Fibroblast of lung (primary cell): ENCODE results near the gene MOBP. TPM values are rescaled to one million over a fixed set of nuclear protein-coding genes. Genes with fewer than 3 reads are reported as not detected.

Experiments
- DNase-seq, 2 donors: peaks; one replicate each; pipeline versions ENCODE4 v3.0.0 to v3.0.0-alpha.2; 2010; ENCODE audit warnings: low read depth in 2 of 2
- H2AFZ ChIP-seq: 2 replicates; pipeline ENCODE4 v1.5.1; 2012; ENCODE audit warnings: low read length, control low read depth, inconsistent platforms
- H3K27ac ChIP-seq: 2 replicates; pipeline ENCODE4 v1.5.1; 2011; ENCODE audit warnings: low read length, control low read depth; ENCODE audit not compliant: insufficient read depth
- H3K27me3 ChIP-seq: 2 replicates; pipeline ENCODE4 v1.5.1; 2011; ENCODE audit warnings: mild to moderate bottlenecking, low read length; ENCODE audit not compliant: control insufficient read depth, insufficient read depth
- H3K36me3 ChIP-seq: 2 replicates; pipeline ENCODE4 v1.5.1; 2011; ENCODE audit warnings: low read length; ENCODE audit not compliant: control insufficient read depth, insufficient read depth
- H3K4me1 ChIP-seq: 2 replicates; pipeline ENCODE4 v1.5.1; 2011; ENCODE audit warnings: low read length; ENCODE audit not compliant: control insufficient read depth, insufficient read depth; ENCODE audit errors: extremely low read depth
- H3K4me2 ChIP-seq: 2 replicates; pipeline ENCODE4 v1.5.1; 2011; ENCODE audit warnings: low read length, control low read depth; ENCODE audit not compliant: insufficient read depth; ENCODE audit errors: extremely low read depth
- H3K4me3 ChIP-seq, 4 experiments: fragments of 200-600 bp in 1 of 4; sonication (generic) in 1 of 4; replicated peaks in 1 of 4; 2 replicates each; pipeline ENCODE4 v1.5.1; 2011 to 2016; ENCODE audit warnings: low read length in 4 of 4, low read depth in 3 of 4, mild to moderate bottlenecking in 3 of 4, control low read depth in 2 of 4, inconsistent platforms in 1 of 4, mixed read lengths in 1 of 4; ENCODE audit not compliant: insufficient read depth in 1 of 4; ENCODE audit errors: control extremely low read depth in 1 of 4
- H3K79me2 ChIP-seq: 2 replicates; pipeline ENCODE4 v1.5.1; 2012; ENCODE audit warnings: mild to moderate bottlenecking, low read length, inconsistent platforms; ENCODE audit not compliant: control insufficient read depth, insufficient read depth
- H3K9ac ChIP-seq: 2 replicates; pipeline ENCODE4 v1.5.1; 2011; ENCODE audit warnings: mild to moderate bottlenecking, low read length, control low read depth; ENCODE audit not compliant: insufficient read depth
- H3K9me3 ChIP-seq: 2 replicates; pipeline ENCODE4 v1.5.1; 2012; ENCODE audit warnings: low read depth, low read length; ENCODE audit not compliant: control insufficient read depth, insufficient read depth
- H4K20me1 ChIP-seq: 2 replicates; pipeline ENCODE4 v1.5.1; 2011; ENCODE audit warnings: low read length; ENCODE audit not compliant: control insufficient read depth, insufficient read depth; ENCODE audit errors: extremely low read depth
- EZH2 ChIP-seq: IDR thresholded peaks from 2 replicates; pipeline ENCODE4 v1.5.1; 2012; ENCODE audit warnings: low read length, control low read depth, mild to moderate bottlenecking; ENCODE audit errors: missing control alignments
- polyA plus RNA-seq, 2 donors: library from polyadenylated mRNA; depleted of rRNA in 1 of 2; stranded (reverse) in 1 of 2; unstranded in 1 of 2; fragments of >200 nt; gene quantifications; 2 replicates each; pipeline ENCODE4 v1.2.1, GENCODE V29; 2011 to 2012; ENCODE audit warnings: missing spikeins in 1 of 2
- total RNA-seq: library from RNA; depleted of rRNA; stranded (reverse); fragments of >200 nt; gene quantifications from 2 replicates; pipeline ENCODE4 v1.2.1, GENCODE V29; 2014
- TF ChIP-seq, protein P1 (sequence below), 2 donors: IDR thresholded peaks in 1 of 2; conservative IDR thresholded peaks in 1 of 2; 1 replicate in 1 of 2; 2 replicates in 1 of 2; pipeline ENCODE4 v1.5.1; 2011 to 2012; ENCODE audit warnings: low read length in 2 of 2, control low read depth in 1 of 2, inconsistent platforms in 1 of 2, low read depth in 1 of 2, mild to moderate bottlenecking in 1 of 2

MOBP gene
- total and polyA plus RNA-seq, 2 donors (not counting 1 experiment from before 2014, with no cell fraction given): not detected

DNA sequence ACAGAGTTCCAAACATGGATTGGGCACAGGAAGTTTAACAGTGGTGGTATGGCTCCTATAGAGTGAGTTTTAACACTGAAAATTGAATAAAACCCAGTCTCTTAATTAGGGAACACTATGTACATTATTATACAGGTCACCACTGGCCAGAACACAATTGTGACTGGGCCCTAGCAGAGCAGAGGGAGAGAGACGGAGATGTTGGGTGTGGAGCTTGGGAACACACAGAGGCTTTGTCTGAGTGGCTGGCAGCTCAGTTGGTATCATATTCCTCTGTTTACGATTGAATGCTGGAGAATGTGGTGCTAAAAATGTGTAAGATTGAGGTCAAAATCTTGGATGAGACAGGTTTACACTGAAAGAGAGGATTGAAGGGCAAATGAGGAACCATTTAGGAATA is 6.8 kb upstream of the MOBP start:
- no peaks in the 10 kb centered on the region for H3K4me1 ChIP-seq
- TF ChIP-seq, protein P1, sequence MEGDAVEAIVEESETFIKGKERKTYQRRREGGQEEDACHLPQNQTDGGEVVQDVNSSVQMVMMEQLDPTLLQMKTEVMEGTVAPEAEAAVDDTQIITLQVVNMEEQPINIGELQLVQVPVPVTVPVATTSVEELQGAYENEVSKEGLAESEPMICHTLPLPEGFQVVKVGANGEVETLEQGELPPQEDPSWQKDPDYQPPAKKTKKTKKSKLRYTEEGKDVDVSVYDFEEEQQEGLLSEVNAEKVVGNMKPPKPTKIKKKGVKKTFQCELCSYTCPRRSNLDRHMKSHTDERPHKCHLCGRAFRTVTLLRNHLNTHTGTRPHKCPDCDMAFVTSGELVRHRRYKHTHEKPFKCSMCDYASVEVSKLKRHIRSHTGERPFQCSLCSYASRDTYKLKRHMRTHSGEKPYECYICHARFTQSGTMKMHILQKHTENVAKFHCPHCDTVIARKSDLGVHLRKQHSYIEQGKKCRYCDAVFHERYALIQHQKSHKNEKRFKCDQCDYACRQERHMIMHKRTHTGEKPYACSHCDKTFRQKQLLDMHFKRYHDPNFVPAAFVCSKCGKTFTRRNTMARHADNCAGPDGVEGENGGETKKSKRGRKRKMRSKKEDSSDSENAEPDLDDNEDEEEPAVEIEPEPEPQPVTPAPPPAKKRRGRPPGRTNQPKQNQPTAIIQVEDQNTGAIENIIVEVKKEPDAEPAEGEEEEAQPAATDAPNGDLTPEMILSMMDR (conservative IDR thresholded peaks at IDR 0.05 in 1 of 2, IDR thresholded peaks at IDR 0.05 in 1 of 2; ENCODE audit: low read depth in 1 of 2, low read length in 2 of 2): no peak
- no peak for TF ChIP-seq EZH2
- no peak overlapping the region for H2AFZ ChIP-seq
- H3K9ac ChIP-seq: no peak overlapping the region
- no peaks in the 10 kb centered on the region for H3K27me3 ChIP-seq
- H3K9me3 ChIP-seq: no peaks in the 10 kb centered on the region
- H3K4me2 ChIP-seq: no peak overlapping the region
- no peaks in the 10 kb centered on the region for H3K36me3 ChIP-seq
- no peaks in the 10 kb centered on the region for H3K79me2 ChIP-seq
- no peaks in the 10 kb centered on the region for H4K20me1 ChIP-seq
- DNase-seq: no peak
- no peak overlapping the region for H3K4me3 ChIP-seq
- H3K27ac ChIP-seq: no peak overlapping the region

DNA sequence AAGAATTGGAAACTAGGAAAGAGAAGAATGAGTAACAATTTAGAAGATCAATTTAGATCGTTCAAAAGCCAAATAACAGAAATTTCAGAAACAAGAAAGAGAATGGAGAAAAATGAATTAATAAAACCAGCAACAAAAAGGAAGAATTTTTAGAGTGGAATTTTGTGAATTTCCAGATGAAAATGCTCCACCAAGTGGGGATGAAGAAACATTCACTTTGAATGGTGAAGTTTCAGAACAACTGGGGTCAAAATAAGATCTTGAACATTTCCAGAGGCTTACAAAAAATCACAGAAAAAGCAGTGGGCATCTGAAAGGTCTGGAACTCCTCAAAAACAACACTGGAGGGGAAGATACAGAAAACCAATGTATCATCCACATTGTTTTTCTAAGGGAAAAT is 4.2 kb upstream of the MOBP start:
- H2AFZ ChIP-seq: no peak overlapping the region
- H4K20me1 ChIP-seq: no peaks in the 10 kb centered on the region
- H3K4me2 ChIP-seq: no peak overlapping the region
- H3K4me1 ChIP-seq: no peaks in the 10 kb centered on the region
- H3K36me3 ChIP-seq: no peaks in the 10 kb centered on the region
- H3K27ac ChIP-seq: no peak overlapping the region
- no peaks in the 10 kb centered on the region for H3K9me3 ChIP-seq
- TF ChIP-seq, protein P1 (conservative IDR thresholded peaks at IDR 0.05 in 1 of 2, IDR thresholded peaks at IDR 0.05 in 1 of 2; ENCODE audit: low read depth in 1 of 2, low read length in 2 of 2): no peak
- TF ChIP-seq EZH2: no peak
- H3K27me3 ChIP-seq: no peaks in the 10 kb centered on the region
- no peak overlapping the region for H3K9ac ChIP-seq
- no peak overlapping the region for H3K4me3 ChIP-seq
- DNase-seq: no peak
- no peaks in the 10 kb centered on the region for H3K79me2 ChIP-seq

DNA sequence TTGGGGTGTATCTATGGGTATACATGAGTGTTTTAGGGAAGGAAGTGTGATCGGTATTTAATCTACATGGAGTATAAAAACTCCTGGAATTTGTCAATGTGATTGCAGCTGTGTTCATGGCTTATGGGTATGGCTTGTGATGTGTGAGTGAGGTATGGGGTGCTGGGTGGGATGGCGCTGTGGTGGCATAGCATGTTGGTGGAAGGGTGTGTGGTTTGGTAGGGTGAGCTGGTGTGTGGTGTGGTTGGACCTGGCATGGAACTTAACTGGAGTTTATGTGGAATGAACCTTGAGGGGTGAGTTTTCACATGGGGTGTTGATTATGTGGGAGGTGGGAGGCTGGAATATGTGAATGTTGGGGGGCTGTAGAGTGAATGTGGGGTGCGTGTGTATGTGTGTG is 492 bp upstream of the MOBP start:
- H2AFZ ChIP-seq: no peak overlapping the region
- no peak overlapping the region for H3K4me2 ChIP-seq
- H3K27ac ChIP-seq: no peak overlapping the region
- no peaks in the 10 kb centered on the region for H3K36me3 ChIP-seq
- no peak overlapping the region for H3K9ac ChIP-seq
- no peaks in the 10 kb centered on the region for H3K4me1 ChIP-seq
- no peak for DNase-seq
- no peaks in the 10 kb centered on the region for H3K79me2 ChIP-seq
- TF ChIP-seq EZH2: no peak
- TF ChIP-seq, protein P1 (conservative IDR thresholded peaks at IDR 0.05 in 1 of 2, IDR thresholded peaks at IDR 0.05 in 1 of 2; ENCODE audit: low read depth in 1 of 2, low read length in 2 of 2): no peak
- H3K27me3 ChIP-seq: no peaks in the 10 kb centered on the region
- H3K9me3 ChIP-seq: no peaks in the 10 kb centered on the region
- no peaks in the 10 kb centered on the region for H4K20me1 ChIP-seq
- no peak overlapping the region for H3K4me3 ChIP-seq
